Measurements from ENCODE around the gene ANKRD7.
"Not testable (repeated sequence)": the region's sequence is repeated elsewhere in the genome, so short reads cannot be mapped to it uniquely, and the experiment has no call there.

ANKRD7 gene

GRCh38 chr7:118239014-118239413 is 14.5 kb downstream of the ANKRD7 start:
- DNase-seq: no peak

- DNase-seq: not testable (repeated sequence)
Observed at GRCh38 chr7:118240320-118240719, 15.8 kb downstream of the ANKRD7 start.

DNA sequence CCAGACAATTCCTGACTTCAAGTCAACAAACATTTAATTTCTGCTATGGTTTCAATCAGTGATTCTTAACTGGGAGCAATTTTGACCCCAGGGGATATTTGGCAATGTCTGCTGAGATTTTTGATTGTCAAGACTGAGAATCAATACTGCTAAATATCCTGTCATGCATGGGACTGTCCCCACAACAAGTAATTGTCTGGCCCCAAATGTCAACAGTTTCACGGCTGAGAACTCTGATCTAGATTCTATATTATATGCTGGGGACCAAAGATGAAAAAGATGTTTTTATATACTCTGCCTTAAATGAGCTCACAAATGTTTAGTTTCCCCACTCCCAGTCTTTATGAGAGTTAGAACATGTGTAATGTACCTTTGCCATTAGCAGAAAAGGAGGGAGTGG is 19.2 kb downstream of the ANKRD7 start:
- DNase-seq: no peak

- no peak for DNase-seq
Observed at GRCh38 chr7:118245267-118246040, 20.9 kb downstream of the ANKRD7 start.

- DNase-seq: no peak
Observed at GRCh38 chr7:118250860-118251494, 26.5 kb downstream of the ANKRD7 start.

DNA sequence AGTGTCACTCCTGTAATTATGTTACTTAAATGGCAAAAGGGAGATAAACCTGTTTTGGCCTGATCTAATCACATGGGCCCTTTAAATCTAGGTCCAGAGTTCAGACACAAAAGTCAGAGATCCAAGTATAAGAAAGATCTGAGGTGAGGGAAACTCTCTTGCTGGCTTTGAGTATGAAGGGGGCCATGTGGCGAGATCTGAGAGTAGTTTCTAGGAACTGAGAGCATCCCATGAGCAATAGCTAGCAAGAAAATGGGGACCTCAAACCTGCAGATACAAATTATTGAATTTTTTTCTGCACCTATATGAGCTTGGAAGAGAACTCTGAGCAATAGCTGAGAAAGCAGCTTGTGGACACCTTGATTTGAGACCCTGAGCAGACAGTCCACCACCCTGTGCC is 27.6 kb downstream of the ANKRD7 start:
- DNase-seq: no peak

GRCh38 chr7:118259115-118259514 is 34.6 kb downstream of the ANKRD7 start:
- DNase-seq: no peak

DNA sequence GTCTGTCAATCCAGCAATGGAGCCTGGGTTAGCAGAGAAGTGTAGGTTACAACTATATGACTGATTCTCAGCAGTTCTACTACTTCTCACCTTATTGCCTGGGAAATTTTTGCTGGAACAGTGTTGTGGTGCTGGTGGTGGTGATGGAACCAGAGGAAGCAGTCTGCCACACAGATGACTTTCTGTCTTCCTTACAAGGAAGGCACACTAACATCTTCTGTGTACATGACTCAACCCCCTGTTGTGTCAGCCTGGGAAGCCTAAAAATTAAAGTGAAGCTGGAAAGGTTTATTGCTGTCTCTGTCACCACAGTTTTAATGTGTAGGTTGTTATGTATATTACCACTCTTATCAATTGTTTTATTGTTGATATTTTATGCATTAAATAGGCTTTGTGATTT is 40.3 kb downstream of the ANKRD7 start:
- no peak for DNase-seq

DNA sequence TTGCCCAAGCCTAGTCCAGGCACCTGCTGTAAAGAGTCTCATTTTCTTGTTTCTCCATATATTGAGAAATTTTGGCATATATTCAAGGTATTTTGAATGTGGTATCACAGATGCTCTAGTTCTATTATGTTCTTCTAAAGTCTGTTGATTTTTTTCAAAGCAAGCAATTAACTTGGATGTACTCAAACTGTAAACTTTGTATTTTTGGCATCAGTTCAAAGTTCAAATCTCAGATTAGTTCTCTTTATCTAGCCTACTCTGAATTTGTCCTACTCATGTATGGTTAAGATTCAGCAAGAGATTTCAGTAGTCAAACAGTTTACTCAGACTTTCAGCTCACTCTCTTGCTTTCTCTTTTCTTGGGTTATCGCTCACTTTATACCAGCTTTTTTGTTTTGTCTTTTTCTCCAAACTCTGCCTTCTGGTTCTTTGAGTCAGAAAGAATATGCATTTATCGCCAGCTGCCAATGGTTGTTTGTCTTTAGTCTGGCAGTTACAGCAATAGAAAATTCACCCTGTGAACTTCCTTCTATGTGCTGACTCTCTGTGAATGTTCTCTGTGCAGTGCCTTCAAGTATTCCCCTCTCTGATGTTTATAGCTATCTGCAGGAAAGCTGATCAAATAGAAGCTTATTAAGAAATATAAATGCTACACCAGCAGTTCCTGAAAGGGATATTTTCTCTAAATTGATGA is 56.0 kb downstream of the ANKRD7 start:
- no peak for DNase-seq

DNA sequence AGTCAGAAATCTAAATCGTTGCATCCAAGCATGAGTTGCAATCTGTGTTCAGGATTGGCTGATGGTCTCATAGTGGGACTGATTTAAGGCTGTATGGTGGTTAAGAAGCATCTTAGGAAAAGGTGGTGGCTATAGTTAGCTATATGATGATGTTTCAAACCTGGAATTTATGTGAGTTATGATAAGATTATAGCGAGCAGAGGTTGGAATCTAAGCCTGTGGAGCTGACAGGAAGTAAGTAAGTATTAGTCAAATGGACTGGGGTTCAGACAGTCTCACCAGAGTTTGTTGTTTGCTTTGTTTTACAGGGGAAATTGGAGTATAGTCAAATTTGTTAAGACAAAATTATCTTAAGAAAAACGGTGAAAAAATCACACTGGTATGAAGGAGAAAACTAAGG is 56.7 kb downstream of the ANKRD7 start:
- DNase-seq: no peak

GRCh38 chr7:118285358-118285757 is 60.9 kb downstream of the ANKRD7 start:
- DNase-seq: no peak

- no peak for DNase-seq
Observed at GRCh38 chr7:118286131-118286530, 61.6 kb downstream of the ANKRD7 start.

DNA sequence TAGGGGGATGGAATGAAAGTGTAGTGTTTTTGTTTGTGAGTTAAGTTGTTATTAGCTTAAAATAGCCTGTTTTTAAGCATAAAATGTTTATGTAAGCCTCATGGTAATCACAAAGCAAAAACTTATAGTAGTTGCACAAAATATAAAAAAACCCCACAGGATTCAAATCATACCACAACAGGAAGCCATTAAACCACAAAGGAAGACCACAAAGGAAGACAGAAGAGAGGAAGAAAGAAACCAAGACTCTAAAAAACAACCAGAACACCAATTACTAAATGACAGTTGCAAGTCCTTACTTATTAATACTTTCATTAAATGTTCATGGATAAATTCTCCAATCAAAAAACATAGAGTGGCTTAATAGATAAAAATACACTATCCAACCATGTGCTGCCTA is 63.6 kb downstream of the ANKRD7 start:
- no peak for DNase-seq

DNA sequence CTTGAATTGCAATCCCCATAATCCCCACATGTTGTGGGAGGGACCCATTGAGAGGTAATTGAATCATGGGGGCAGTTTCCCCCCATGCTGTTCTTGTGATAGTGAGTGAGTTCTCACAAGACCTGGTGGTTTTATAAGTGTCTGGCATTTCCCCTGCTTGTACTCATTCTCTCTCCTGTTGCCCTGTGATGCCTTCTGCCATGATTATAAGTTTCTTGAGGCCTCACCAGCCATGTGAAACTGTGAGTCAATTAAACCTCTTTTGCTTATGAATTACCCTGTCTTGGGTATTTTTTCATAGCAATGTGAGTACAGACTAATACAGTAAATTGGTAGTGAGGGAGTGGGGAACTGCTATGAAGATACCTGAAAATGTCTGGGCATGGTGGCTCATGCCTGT is 65.0 kb downstream of the ANKRD7 start:
- DNase-seq: no peak

All from C1 segment of cervical spinal cord (tissue), 14 donors.